ENCODE results near the gene C16orf90.

DNA sequence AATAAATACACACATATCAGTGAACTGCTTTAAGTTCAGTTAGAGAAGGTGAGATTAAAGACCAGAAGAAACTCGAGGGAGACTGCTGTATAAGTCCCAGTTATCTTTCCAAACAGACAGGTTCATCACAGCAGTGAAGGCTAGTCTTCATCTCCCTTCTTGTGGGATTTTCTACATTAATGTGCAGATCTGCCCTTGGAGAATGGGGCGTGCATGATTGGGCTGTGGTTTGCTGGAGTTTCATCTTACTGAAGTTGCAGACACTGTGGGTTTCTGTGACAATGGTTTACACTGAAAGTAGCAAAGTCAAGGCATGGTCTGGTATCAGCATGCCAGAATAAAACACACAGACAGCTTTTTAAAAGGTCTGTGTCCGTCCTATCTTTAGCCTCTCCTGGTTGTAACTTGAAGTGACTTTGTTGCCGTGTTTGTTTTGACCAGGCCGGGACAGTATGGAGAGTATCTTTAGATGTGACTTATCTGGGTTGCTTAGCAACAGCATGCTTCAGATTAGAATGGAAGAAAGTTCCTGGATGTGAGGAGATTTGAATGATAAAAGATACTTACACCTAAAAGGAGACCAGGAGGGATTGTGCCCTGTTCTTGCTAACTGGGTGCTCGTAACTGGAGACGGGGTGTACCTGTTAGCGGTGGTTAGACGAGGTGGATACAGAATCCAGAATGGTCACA is 35.7 kb downstream of the C16orf90 start:
- TF ChIP-seq, protein P1, sequence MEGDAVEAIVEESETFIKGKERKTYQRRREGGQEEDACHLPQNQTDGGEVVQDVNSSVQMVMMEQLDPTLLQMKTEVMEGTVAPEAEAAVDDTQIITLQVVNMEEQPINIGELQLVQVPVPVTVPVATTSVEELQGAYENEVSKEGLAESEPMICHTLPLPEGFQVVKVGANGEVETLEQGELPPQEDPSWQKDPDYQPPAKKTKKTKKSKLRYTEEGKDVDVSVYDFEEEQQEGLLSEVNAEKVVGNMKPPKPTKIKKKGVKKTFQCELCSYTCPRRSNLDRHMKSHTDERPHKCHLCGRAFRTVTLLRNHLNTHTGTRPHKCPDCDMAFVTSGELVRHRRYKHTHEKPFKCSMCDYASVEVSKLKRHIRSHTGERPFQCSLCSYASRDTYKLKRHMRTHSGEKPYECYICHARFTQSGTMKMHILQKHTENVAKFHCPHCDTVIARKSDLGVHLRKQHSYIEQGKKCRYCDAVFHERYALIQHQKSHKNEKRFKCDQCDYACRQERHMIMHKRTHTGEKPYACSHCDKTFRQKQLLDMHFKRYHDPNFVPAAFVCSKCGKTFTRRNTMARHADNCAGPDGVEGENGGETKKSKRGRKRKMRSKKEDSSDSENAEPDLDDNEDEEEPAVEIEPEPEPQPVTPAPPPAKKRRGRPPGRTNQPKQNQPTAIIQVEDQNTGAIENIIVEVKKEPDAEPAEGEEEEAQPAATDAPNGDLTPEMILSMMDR (IDR thresholded peaks at IDR 0.05): no peak
- TF ChIP-seq EZH2 (IDR thresholded peaks at IDR 0.05; ENCODE audit: borderline replicate concordance, insufficient read depth, low read depth, low read length, poor library complexity, severe bottlenecking): no peak

Data from B cell (primary cell).